ENCODE measurements around the gene TEX2. TPM values are rescaled to one million over a fixed set of nuclear protein-coding genes. Genes with fewer than 3 reads are reported as not detected.

The TEX2 gene
- total RNA-seq, 1 experiment from 2014 or later: 10.8 TPM

- POLR2A ChIA-PET: no interaction called here
- Mint-ChIP-seq H3K27me3 (ENCODE audit: low read depth) (no peaks in the 10 kb centered on the region), H3K9me3 (no peaks in the 10 kb centered on the region), H3K36me3 (no peaks in the 10 kb centered on the region), H3K27ac (no peak overlapping the region), H3K4me3 (no peak overlapping the region), H3K4me1 (peaks cover 10% of the 10 kb centered on the region)
- ATAC-seq (no peak), DNase-seq (ENCODE audit: low spot score) (no peak)
- CTCF ChIA-PET: interaction anchor here (1.2 to 1.4 kb wide), 3 partner anchors 90 to 167 kb away, joined by 3 read pairs; no protein-coding TSS in a partner anchor
- TF ChIP-seq SOX15 (CRISPR knock-in tag; IDR thresholded peaks at IDR 0.05): no peak
- no peak for TF ChIP-seq ERG (CRISPR knock-in tag; IDR thresholded peaks at IDR 0.05)
- no peak for TF ChIP-seq ZBTB43 (CRISPR knock-in tag; IDR thresholded peaks at IDR 0.05)
- TF ChIP-seq SMAD4 (CRISPR knock-in tag; IDR thresholded peaks at IDR 0.05): no peak
- no peak for TF ChIP-seq RELA (CRISPR knock-in tag; IDR thresholded peaks at IDR 0.05; ENCODE audit: borderline replicate concordance)
- no peak for TF ChIP-seq OVOL2 (CRISPR knock-in tag; IDR thresholded peaks at IDR 0.05; ENCODE audit: borderline replicate concordance)
- no peak for TF ChIP-seq ATF1 (CRISPR knock-in tag; IDR thresholded peaks at IDR 0.05)
- no peak for TF ChIP-seq USF1 (CRISPR knock-in tag; IDR thresholded peaks at IDR 0.05)
- no peak for TF ChIP-seq MYBL2 (CRISPR knock-in tag; IDR thresholded peaks at IDR 0.05)
- no peak for TF ChIP-seq SMAD3 (CRISPR knock-in tag; IDR thresholded peaks at IDR 0.05; ENCODE audit: borderline replicate concordance)
- TF ChIP-seq ZNF219 (CRISPR knock-in tag; IDR thresholded peaks at IDR 0.05; ENCODE audit: borderline replicate concordance): no peak
- TF ChIP-seq ZNF138 (CRISPR knock-in tag; conservative IDR thresholded peaks at IDR 0.05): no peak
- TF ChIP-seq AFF4 (CRISPR knock-in tag; IDR thresholded peaks at IDR 0.05; ENCODE audit: borderline replicate concordance): no peak
These were observed 70.5 kb downstream of the TEX2 start for GRCh38 chr17:64192589-64192988.

GRCh38 chr17:64190472-64190871 is 72.6 kb downstream of the TEX2 start:
- ATAC-seq: no peak
- TF ChIP-seq ZNF232 (CRISPR knock-in tag; IDR thresholded peaks at IDR 0.05) (no peak), CTCF (IDR thresholded peaks at IDR 0.05) (no peak), E2F5 (CRISPR knock-in tag; IDR thresholded peaks at IDR 0.05) (no peak), JUN (CRISPR knock-in tag; IDR thresholded peaks at IDR 0.05) (no peak), KAT7 (CRISPR knock-in tag; IDR thresholded peaks at IDR 0.05; ENCODE audit: borderline replicate concordance) (no peak), MAX (CRISPR knock-in tag; IDR thresholded peaks at IDR 0.05) (no peak), TEAD4 (CRISPR knock-in tag; IDR thresholded peaks at IDR 0.05) (no peak), OVOL2 (CRISPR knock-in tag; IDR thresholded peaks at IDR 0.05; ENCODE audit: borderline replicate concordance) (no peak), PRRX2 (CRISPR knock-in tag; IDR thresholded peaks at IDR 0.05) (no peak), CDX4 (CRISPR knock-in tag; IDR thresholded peaks at IDR 0.05; ENCODE audit: borderline replicate concordance) (no peak), ZNF671 (CRISPR knock-in tag; IDR thresholded peaks at IDR 0.05) (no peak), SMAD4 (CRISPR knock-in tag; IDR thresholded peaks at IDR 0.05) (no peak), USF1 (CRISPR knock-in tag; IDR thresholded peaks at IDR 0.05) (no peak), ZNF317 (CRISPR knock-in tag; IDR thresholded peaks at IDR 0.05; ENCODE audit: borderline replicate concordance, low read depth) (no peak), NR2C2 (CRISPR knock-in tag; IDR thresholded peaks at IDR 0.05) (no peak)

More at GRCh38 chr17:64190472-64190871, 72.6 kb downstream of the TEX2 start:
- POLR2A ChIA-PET: no interaction called here
- Mint-ChIP-seq H3K4me3 (no peak overlapping the region), H3K36me3 (no peaks in the 10 kb centered on the region), H3K4me1 (0 out of 2 replicates have a peak, but pooled peaks cover 3% of the 10 kb centered on the region), H3K27ac (no peak overlapping the region), H3K27me3 (ENCODE audit: low read depth) (no peaks in the 10 kb centered on the region), H3K9me3 (no peaks in the 10 kb centered on the region)
- CTCF ChIA-PET: no interaction called here
- no peak for DNase-seq (ENCODE audit: low spot score)

Data from WTC11 (cell line).